NCI-H2029 (cell line): ENCODE measurements around the gene SENP7.
"Not testable (repeated sequence)": the region's sequence is repeated elsewhere in the genome, so short reads cannot be mapped to it uniquely, and the experiment has no call there.

Source experiments
- DNase-seq: peaks from one replicate; lab custom pipeline; 2025; lab: John Stamatoyannopoulos, UW

Gene SENP7

GRCh38 chr3:101329016-101329673, 183.9 kb downstream of the SENP7 start:
- no peak for DNase-seq

- DNase-seq, result no peak
Observed at GRCh38 chr3:101325393-101326134, 187.4 kb downstream of the SENP7 start.

GRCh38 chr3:101320475-101320874, 192.5 kb downstream of the SENP7 start, which contains the start of gene IMPG2:
Gene IMPG2, minus strand, starts transcription at chr3:101320575. Its CDS starts 203 bp downstream, at chr3:101320372.
- no peak for DNase-seq

GRCh38 chr3:101319531-101319930, 193.5 kb downstream of the SENP7 start:
- DNase-seq, result no peak

- no peak for DNase-seq
Observed at GRCh38 chr3:101312545-101312944, 200.5 kb downstream of the SENP7 start.

GRCh38 chr3:101311676-101312075, 201.3 kb downstream of the SENP7 start:
- no peak for DNase-seq

- no peak for DNase-seq
Observed at GRCh38 chr3:101310978-101311375, 202.0 kb downstream of the SENP7 start.

GRCh38 chr3:101308147-101308772, 204.8 kb downstream of the SENP7 start:
- not testable (repeated sequence) for DNase-seq

- DNase-seq, result no peak
Observed at GRCh38 chr3:101303836-101304235, 209.2 kb downstream of the SENP7 start.

- no peak for DNase-seq
Observed at GRCh38 chr3:101303089-101303731, 209.8 kb downstream of the SENP7 start.

- no peak for DNase-seq
Observed at GRCh38 chr3:101300073-101300472, 212.9 kb downstream of the SENP7 start.

GRCh38 chr3:101292027-101292426, 221.0 kb downstream of the SENP7 start:
- no peak for DNase-seq

GRCh38 chr3:101288294-101288693, 224.7 kb downstream of the SENP7 start:
- DNase-seq, result no peak

- no peak for DNase-seq
Observed at GRCh38 chr3:101284757-101285156, 228.3 kb downstream of the SENP7 start.

GRCh38 chr3:101281521-101282030, 231.4 kb downstream of the SENP7 start:
- DNase-seq, result no peak

- no peak for DNase-seq
Observed at GRCh38 chr3:101279765-101280385, 233.1 kb downstream of the SENP7 start.

GRCh38 chr3:101279162-101279561, 233.8 kb downstream of the SENP7 start:
- no peak for DNase-seq

GRCh38 chr3:101278727-101279126, 234.3 kb downstream of the SENP7 start:
- no peak for DNase-seq
